PC-3 (cell line): Measurements from ENCODE around the gene SPPL2B.

Source experiments
- CTCF ChIP-seq: fragments of 300-600 bp; sonication (generic); conservative IDR thresholded peaks from 2 replicates; pipeline ENCODE4 v1.5.1; 2017; ENCODE audit warnings: antibody characterized with exemption, low read depth, mild to moderate bottlenecking, low read length
- EZH2 ChIP-seq: fragments of 300-600 bp; sonication (generic); IDR thresholded peaks from one replicate; pipeline ENCODE4 v1.6.1; 2017; ENCODE audit warnings: antibody characterized with exemption, mild to moderate bottlenecking, low read length; ENCODE audit not compliant: unreplicated experiment
- EZH2phosphoT487 ChIP-seq: fragments of 300-600 bp; sonication (generic); IDR thresholded peaks from 2 replicates; pipeline ENCODE4 v1.6.1; 2018; ENCODE audit warnings: mild to moderate bottlenecking, antibody characterized with exemption, low read length, borderline replicate concordance

- no peak for TF ChIP-seq CTCF
- no peak for TF ChIP-seq EZH2
- TF ChIP-seq EZH2phosphoT487, result no peak
Observed at GRCh38 chr19:2339644-2340310, 11.3 kb downstream of the SPPL2B start.
